Activated gamma-delta T cell treated with anti-CD3 and anti-CD28 coated beads, Interleukin-2, amount 50 U/mL, for 16 hours (primary cell): ENCODE results near the gene MCOLN1.
"Not testable (repeated sequence)": the region's sequence is repeated elsewhere in the genome, so short reads cannot be mapped to it uniquely, and the experiment has no call there.

Experiments used
- DNase-seq: peaks from one replicate; pipeline ENCODE4 v3.0.0-alpha.2; 2020; ENCODE audit warnings: low read depth

MCOLN1 gene

DNA sequence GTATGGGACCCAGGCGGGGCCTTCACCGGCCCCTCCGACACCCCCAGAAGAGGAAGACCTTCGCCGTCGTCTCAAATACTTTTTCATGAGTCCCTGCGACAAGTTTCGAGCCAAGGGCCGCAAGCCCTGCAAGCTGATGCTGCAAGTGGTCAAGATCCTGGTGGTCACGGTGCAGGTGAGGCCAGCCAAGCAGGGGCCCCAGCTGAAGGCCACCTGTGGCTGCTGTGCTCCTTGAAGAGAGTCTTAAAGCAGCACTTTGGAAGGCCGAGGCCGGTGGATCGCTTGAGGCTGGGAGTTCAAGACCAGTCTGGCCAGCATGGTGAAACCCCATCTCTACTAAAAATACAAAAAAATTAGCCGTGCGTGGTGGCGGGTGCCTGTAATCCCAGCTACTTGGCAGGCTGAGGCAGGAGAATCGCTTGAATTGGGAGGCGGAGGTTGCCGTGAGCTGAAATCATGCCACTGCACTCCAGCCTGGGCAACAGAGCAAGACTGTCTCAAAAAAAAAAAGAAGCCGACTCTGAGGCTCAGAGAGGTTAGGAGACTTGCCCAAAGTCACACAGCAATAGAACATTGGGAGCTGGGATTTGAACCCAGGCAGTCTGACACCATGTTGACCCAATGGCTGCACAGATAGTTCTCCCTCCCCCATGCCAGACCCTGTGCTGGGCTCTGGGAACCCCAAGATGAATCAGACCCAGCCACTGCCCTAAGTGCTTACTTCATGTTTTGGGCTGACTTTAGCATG is 2.7 kb downstream of the MCOLN1 start:
- no peak for DNase-seq

- DNase-seq: no peak
Observed at GRCh38 chr19:7526059-7526929, 3.9 kb downstream of the MCOLN1 start.

DNA sequence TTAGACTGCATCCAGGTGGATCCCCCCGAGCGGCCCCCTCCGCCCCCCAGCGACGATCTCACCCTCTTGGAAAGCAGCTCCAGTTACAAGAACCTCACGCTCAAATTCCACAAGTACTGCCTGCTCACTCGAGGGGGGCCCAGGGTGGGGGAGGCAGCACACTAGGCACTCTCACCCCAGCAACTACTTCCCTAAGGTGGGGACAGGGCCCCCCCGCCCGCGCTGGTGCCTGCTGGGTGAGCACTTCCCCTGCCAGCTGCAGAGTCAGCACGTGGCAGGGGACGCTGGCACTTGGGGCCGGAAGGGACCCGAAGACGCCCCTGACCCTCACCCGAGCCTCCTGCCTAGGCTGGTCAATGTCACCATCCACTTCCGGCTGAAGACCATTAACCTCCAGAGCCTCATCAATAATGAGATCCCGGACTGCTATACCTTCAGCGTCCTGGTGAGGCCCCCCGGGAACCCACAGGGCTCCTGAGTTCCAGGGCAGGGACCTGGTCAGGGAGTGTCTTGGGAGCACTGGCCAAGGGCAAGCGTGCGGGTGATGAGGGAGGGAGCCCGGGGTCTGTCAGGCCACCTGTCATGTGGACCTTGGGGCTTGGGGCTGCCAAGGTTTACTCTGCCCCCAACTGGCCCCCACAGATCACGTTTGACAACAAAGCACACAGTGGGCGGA is 5.2 kb downstream of the MCOLN1 start:
- no peak for DNase-seq

DNA sequence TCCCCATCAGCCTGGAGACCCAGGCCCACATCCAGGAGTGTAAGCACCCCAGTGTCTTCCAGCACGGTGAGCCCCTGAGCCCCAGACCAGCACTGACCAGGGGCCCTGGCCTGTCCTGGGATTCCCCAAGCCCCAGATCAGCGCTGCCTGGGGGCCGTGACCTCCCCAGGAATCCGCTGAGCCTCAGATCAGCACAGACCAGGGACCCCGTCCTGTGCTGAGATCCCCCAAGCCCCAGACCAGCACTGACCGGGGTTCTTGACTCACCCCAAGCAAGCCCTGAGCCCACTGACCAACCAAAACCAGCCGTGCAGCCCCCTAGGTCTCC is 5.7 kb downstream of the MCOLN1 start:
- no peak for DNase-seq

- no peak for DNase-seq
Observed at GRCh38 chr19:7528522-7529245, 6.3 kb downstream of the MCOLN1 start.

GRCh38 chr19:7529246-7529600 is 6.8 kb downstream of the MCOLN1 start:
- no peak for DNase-seq

- no peak for DNase-seq
Observed at GRCh38 chr19:7529610-7530490, 7.4 kb downstream of the MCOLN1 start.

DNA sequence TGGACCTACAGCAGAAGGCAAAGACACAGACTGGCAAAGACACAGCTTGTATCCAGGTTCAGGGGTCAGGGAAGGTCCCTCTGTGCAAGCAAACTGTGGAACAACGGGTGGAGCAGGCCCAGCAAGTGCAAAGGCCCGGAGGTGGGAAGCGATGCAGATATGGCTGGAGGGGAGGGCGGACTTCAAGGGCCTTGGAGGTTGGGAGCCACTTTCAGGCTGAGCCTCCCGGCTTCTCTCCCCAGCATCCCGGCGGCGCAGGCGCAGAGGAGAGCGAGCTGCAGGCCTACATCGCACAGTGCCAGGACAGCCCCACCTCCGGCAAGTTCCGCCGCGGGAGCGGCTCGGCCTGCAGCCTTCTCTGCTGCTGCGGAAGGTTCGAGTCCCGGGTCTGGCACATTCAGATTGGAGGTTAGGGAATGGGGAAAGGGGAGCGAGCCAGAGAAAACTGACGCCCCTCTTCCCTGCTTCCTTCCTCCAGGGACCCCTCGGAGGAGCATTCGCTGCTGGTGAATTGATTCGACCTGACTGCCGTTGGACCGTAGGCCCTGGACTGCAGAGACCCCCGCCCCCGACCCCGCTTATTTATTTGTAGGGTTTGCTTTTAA is 11.0 kb downstream of the MCOLN1 start:
- DNase-seq: no peak

DNA sequence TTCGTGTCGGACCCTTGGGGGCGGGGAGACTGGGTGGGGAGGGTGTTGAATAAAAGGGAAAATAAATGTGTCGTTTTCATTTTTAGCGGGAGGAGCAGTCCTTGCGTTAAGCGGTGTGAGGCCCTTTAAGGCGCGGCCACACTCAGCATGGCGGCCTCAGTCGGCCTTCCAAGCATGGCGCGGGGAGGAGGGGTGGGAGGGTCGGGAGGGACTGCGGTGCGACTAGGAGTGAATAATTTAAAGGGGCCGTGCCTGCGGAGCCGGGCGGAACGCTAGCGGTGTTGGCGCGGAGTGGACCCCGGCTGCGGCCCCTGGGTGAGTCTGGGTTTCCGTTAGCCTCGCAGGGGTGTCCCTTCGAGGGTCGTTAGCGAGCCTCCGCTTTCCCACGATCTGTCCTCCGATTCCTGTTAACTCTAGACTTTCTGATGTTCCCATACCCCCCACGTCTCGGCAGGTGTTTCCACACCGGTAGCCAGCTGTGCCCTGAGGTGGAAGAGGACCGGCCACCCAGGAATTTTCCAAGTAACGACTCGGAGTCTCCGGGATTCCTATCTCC is 11.6 kb downstream of the MCOLN1 start:
- peak; percentile 78 for DNase-seq

DNA sequence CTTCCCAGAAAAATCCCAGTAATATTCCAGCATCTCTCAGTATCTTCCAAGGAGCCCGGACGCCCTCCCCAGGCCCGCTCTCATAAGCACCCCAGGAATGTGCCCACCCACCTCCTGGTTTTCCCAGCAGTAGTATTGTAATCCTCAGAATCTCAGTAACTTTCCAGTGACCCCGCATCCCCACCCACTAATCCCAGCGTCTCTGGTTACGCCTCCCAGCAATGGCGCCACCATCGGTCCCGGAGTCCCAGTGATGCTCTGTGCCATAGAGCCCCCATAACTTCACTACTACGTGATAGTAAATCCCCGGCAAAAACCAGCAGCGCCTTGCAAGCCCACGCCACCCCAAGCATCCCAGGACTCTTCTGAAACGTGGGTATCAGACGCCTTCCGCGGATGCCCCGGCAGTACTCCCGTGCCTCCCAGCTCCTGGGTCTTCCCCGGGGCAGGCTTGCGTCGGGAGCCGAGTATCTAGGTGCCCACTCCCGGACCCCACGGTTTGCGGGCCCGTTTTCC is 12.2 kb downstream of the MCOLN1 start:
- DNase-seq: no peak

DNA sequence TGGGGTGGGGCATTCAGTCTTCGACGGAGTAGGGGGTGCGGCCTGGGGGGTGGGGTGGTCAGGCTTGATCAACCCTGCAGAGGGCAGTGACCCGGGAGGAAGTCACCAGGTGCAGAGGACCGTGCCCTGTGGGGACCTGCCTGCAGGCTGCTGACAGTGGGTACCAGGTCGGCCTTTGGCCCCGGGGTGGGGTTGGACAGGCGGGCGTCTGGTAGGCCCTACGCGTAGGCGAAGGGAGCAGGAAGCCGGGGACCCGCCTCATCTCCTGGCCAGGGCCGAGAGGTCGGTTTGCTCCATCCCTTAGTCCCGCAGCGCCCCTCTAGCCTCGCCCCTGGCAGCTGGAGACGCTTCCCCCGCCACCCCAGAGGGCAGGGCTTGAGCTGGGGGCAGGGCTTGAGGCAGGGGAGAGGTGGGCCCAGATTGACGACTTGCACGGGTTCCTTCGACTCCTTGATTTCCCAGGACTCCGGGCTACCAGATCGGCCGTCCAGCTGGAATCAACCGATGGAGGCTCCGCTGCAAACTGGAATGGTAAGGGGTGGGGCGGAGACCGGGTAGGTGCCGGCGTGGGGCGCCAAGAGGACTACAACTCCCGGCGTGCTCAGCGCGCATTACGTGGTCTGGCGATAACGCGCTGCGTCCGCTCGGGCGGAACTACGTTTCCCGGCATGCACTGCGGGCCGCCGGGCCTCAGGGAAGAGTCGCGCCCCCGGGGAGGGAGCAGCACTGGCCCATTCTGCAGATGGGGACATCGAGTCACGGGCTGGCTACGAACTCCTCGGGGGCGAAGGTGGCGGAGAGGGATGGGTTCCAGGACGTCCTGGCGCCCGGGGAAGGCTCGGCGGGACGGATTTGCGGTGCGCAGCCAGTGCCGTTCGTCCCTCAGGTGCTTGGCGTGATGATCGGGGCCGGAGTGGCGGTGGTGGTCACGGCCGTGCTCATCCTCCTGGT is 12.9 kb downstream of the MCOLN1 start, which contains the start of gene PNPLA6:
Gene PNPLA6 (plus strand): TSS at position 671 of the 951 bp plus-strand sequence. CDS start 72 bp downstream, at position 743.
- DNase-seq: peak; percentile 88

DNA sequence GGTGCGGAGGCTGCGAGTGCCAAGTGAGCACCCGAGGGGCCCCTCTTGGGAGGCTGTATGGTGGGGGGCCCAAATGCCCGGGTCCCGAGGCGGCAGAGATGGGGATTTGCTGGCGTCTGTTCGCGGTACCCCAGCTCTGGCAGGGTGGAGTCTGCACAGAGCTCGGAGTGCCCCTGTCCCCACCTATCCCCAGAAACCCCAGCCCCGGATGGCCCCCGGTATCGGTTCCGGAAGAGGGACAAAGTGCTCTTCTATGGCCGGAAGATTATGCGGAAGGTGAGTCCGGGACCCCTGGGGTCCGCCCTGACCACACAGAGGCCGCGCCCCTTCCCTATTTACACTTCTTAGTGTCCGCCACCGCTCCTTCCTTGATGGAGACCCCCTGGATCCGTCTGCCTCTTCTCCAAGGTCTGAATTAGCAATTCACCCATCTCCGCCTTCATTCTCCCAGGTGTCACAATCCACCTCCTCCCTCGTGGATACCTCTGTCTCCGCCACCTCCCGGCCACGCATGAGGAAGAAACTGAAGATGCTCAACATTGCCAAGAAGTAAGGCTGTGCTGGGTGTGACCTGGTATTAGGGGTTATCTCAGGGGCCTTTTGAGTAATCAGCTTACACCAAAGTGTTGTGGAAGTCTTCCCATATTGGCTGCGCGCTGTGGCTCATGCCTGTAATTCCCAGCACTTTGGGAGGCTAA is 13.7 kb downstream of the MCOLN1 start:
- no peak for DNase-seq

DNA sequence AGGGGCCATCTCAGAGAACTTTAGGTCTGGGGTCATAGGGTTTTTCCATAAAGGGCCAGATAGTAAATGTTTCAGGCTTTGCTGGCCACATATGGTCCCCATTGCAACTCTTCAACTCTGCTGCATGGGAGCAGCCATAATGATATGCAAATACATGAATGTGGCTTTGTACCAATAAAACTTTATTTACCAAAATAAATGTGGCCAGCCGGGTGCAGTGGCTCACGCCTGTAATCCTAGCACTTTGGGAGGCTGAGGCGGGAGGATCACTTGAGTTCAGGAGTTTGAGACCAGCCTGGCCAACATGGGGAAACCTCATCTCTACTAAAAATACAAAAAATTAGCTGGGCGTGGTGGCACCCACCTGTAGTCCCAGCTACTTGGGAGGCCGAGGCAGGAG is 16.6 kb downstream of the MCOLN1 start:
- DNase-seq: not testable (repeated sequence)

GRCh38 chr19:7539827-7540425 is 17.5 kb downstream of the MCOLN1 start:
- no peak for DNase-seq

DNA sequence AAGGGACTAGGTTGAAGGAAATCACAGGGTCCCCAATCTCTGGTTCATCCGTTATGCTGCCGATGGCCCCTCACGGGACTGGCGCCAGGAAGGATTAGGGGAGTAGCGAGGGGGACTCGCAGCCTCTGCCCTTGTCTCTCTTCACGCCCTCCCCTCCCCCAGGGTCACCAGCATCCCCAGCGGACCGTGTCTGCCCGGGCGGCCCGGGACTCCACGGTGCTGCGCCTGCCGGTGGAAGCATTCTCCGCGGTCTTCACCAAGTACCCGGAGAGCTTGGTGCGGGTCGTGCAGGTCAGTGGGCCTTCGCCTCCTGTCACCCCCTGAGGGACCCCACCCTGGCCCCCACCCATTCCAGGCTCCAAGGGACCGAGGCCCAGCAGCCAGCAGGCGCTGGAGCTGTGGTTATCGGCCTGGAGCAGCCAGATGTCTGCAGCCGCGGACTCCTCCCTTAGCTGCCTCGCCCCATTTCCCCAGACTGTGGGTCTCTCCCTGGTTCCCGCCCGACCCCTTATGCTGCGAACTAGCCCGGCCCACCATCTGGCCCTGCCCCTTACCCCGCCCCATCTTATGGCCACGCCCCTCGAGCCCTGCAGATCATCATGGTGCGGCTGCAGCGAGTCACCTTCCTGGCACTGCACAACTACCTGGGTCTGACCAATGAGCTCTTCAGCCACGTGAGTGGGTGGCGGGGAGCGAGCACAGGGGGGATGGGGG is 18.5 kb downstream of the MCOLN1 start:
- no peak for DNase-seq

DNA sequence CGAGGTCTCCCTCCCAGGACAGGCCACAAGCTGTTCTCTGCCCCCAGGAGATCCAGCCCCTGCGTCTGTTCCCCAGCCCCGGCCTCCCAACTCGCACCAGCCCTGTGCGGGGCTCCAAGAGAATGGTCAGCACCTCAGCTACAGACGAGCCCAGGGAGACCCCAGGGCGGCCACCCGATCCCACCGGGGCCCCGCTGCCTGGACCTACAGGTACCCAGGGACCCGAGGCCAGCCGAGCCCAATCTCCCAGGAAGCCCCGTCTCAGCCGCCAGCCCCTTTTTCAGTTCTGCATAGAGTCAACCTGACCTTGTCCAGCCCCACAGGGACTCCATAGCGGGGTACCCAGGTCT is 19.0 kb downstream of the MCOLN1 start:
- DNase-seq: no peak

GRCh38 chr19:7541828-7542443 is 19.5 kb downstream of the MCOLN1 start:
- DNase-seq: no peak
